NT2/D1 (cell line): ENCODE results near the gene TBCD.

Experiments used
- YY1 ChIP-seq: IDR thresholded peaks from 2 replicates; pipeline ENCODE4 v1.6.1; 2011; ENCODE audit not compliant: insufficient read length, insufficient read depth
- ZNF274 ChIP-seq: IDR thresholded peaks from 2 replicates; pipeline ENCODE4 v1.6.1; 2011; ENCODE audit warnings: mild to moderate bottlenecking, low read depth, low read length

DNA sequence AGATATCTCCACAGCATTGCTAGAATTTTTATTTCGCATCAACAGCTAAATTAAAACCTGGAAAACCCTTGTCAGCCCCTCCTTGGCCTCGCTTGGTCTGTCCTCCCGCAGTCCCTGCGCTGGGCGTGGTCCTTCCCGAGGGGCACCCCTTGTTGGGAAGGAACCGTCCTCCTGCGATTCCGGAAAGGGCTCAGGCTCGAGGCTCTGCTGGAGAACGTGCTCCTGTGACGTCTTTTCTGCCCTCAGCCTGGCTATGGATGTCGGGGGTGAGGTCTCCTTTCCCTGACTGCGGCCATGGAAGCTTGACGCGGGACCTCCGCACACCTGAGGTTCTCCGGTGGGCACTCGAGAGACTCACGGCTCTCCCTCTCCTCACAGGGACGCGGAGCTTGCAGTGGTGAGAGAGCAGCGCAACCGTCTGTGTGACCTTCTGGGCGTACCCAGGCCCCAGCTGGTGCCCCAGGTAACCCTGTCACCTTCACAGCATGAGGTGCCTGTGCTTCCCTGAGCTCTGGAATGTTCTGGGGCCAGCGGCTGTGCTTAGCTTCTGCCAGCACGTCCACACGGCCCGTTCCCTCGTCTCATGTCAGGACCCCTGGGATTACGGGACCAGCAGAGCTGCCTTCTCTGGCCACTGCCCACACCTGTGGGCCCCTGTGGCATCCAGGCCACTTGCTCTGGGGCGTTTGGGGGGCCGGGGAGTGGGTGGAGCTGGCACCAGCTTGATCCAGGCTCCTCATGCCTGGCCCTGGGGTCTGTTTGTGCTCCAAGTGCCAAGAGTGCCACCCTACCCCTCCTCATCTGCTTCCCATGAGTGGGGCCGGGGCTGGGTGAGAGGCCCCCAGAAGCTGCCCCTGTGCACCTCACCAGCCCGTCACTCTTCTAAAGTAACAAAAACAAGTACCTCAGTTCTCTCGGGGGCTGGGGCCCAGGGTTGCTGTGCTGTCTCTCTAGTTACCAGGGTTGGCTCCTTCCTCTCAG lies 189.4 kb downstream of the TBCD start:
- TF ChIP-seq YY1, result no peak
- no peak for TF ChIP-seq ZNF274
